HepG2 (cell line): Measurements from ENCODE around the gene NDUFB5. TPM values are rescaled to one million over a fixed set of nuclear protein-coding genes. Genes with fewer than 3 reads are reported as not detected.
A peak's percentile ranks its signal among the peaks of the same experiment; 100 is the strongest.

Source experiments
- HNF1A ChIP-seq, 2 experiments: sonication (generic) in 1 of 2; formaldehyde crosslinking in 1 of 2; IDR thresholded peaks; 2 replicates each; pipeline versions ENCODE4 v1.4.0 to v1.6.1; 2016 to 2020; ENCODE audit warnings: borderline replicate concordance in 1 of 2, low read depth in 1 of 2, mild to moderate bottlenecking in 1 of 2, missing genetic modification reagents in 1 of 2
- REST ChIP-seq, 2 experiments: IDR thresholded peaks; 2 replicates each; pipeline ENCODE4 v1.6.1; 2011 to 2012; ENCODE audit warnings: low read length in 2 of 2, borderline replicate concordance in 1 of 2, low read depth in 1 of 2, mild to moderate bottlenecking in 1 of 2, moderate library complexity in 1 of 2
- SMARCE1 ChIP-seq: fragments of 450-650 bp; IDR thresholded peaks from 2 replicates; pipeline ENCODE4 v1.6.1; 2017; ENCODE audit warnings: borderline replicate concordance
- ZBTB49 ChIP-seq: sonication (generic); formaldehyde crosslinking; IDR thresholded peaks from 2 replicates; pipeline ENCODE4 v1.4.0; 2020; ENCODE audit warnings: missing genetic modification reagents, borderline replicate concordance
- ZGPAT ChIP-seq: IDR thresholded peaks from 2 replicates; pipeline ENCODE4 v1.6.1; 2016; ENCODE audit warnings: mild to moderate bottlenecking
- ZNF235 ChIP-seq: sonication (generic); formaldehyde crosslinking; IDR thresholded peaks from 2 replicates; pipeline ENCODE4 v1.8.1; 2023; ENCODE audit warnings: mild to moderate bottlenecking, missing genetic modification reagents, borderline replicate concordance
- ZNF280B ChIP-seq: sonication (generic); formaldehyde crosslinking; IDR thresholded peaks from 2 replicates; pipeline ENCODE4 v1.5.0; 2020; ENCODE audit warnings: missing genetic modification reagents, mild to moderate bottlenecking, borderline replicate concordance
- ZNF383 ChIP-seq: sonication (generic); formaldehyde crosslinking; IDR thresholded peaks from 2 replicates; pipeline ENCODE4 v1.4.0; 2020; ENCODE audit warnings: missing genetic modification reagents, mild to moderate bottlenecking, borderline replicate concordance
- ZNF414 ChIP-seq: sonication (generic); formaldehyde crosslinking; IDR thresholded peaks from 2 replicates; pipeline ENCODE4 v1.5.0; 2020; ENCODE audit warnings: missing genetic modification reagents
- ZNF501 ChIP-seq: sonication (generic); formaldehyde crosslinking; IDR thresholded peaks from 2 replicates; pipeline ENCODE4 v1.5.1; 2020; ENCODE audit warnings: mild to moderate bottlenecking, moderate library complexity, missing genetic modification reagents
- ZNF580 ChIP-seq: IDR thresholded peaks from 2 replicates; pipeline ENCODE4 v1.6.1; 2016; ENCODE audit warnings: low read depth, borderline replicate concordance
- ZNF883 ChIP-seq: sonication (generic); formaldehyde crosslinking; IDR thresholded peaks from 2 replicates; pipeline ENCODE4 v1.5.1; 2020; ENCODE audit warnings: mild to moderate bottlenecking, missing genetic modification reagents; ENCODE audit errors: not compliant biosample characterization
- polyA plus RNA-seq, 8 experiments: library from polyadenylated mRNA; depleted of rRNA in 3 of 8; stranded (reverse) in 7 of 8; unstranded in 1 of 8; fragments of >200 nt; fragmentation: Illumina TruSeq in 4 of 8; extraction: Trizol in 4 of 8; gene quantifications; 2 replicates each; pipeline versions ENCODE4 v1.2.1 to v1.2.3, GENCODE V29; 2011 to 2016; ENCODE audit warnings: low read depth in 4 of 8, missing spikeins in 1 of 8, mixed read lengths in 1 of 8; ENCODE audit not compliant: insufficient read depth in 1 of 8
- total RNA-seq, 5 experiments: library from RNA; depleted of rRNA; stranded (reverse); fragments of >200 nt; fragmentation: Illumina TruSeq; extraction: Trizol; gene quantifications; 2 replicates each; pipeline ENCODE4 v1.2.3, GENCODE V29; 2016; ENCODE audit warnings: low read depth in 1 of 5

Gene NDUFB5
- total and polyA plus RNA-seq, 2 of the 13 experiments (the other 11 are each of a cell fraction or from before 2014, with no cell fraction given): 43.3 to 120 TPM

GRCh38 chr3:179563271-179563783 lies 41.3 kb upstream of the NDUFB5 start (continued):
- TF ChIP-seq ZNF280B (CRISPR knock-in tag) (no peak), SMARCE1 (no peak), ZNF883 (CRISPR knock-in tag) (peak; percentile 71), ZNF580 (CRISPR knock-in tag) (no peak), ZNF235 (CRISPR knock-in tag) (peak; percentile 37; the same call in 1 of the 2 replicates), ZNF414 (CRISPR knock-in tag) (no peak), ZNF383 (no peak), ZBTB49 (CRISPR knock-in tag) (no peak), REST (IDR thresholded peaks at IDR 0.05; ENCODE audit: borderline replicate concordance in 1 of 2, low read depth in 1 of 2, low read length in 2 of 2) (no peak), ZNF501 (CRISPR knock-in tag) (0 out of 2 replicates have a peak, but pooled peaks have one; percentile 21), ZGPAT (CRISPR knock-in tag) (0 out of 2 replicates have a peak, but pooled peaks have one; percentile 8), HNF1A (IDR thresholded peaks at IDR 0.05; ENCODE audit: low read depth) (no peak), HNF1A (CRISPR knock-in tag; IDR thresholded peaks at IDR 0.05; ENCODE audit: borderline replicate concordance) (no peak)
